Sigmoid colon (tissue), 7 donors: ENCODE measurements around the gene SMAGP. TPM values are rescaled to one million over a fixed set of nuclear protein-coding genes. Genes with fewer than 3 reads are reported as not detected.

Experiments used
- DNase-seq: peaks from one replicate; pipeline ENCODE4 v3.0.0-alpha.2; 2019
- H3K27ac ChIP-seq, 4 donors: fragments of 200-600 bp; sonication (generic); one replicate each; pipeline ENCODE4 v1.5.1; 2016 to 2019; ENCODE audit warnings: mild to moderate bottlenecking in 1 of 4
- H3K27me3 ChIP-seq, 3 donors: fragments of 200-600 bp; sonication (generic); one replicate each; pipeline ENCODE4 v1.5.1; 2019; ENCODE audit warnings: mild to moderate bottlenecking in 1 of 3
- H3K36me3 ChIP-seq, 4 donors: fragments of 200-600 bp; sonication (generic); one replicate each; pipeline ENCODE4 v1.5.1; 2016 to 2019
- H3K4me1 ChIP-seq, 4 donors: fragments of 200-600 bp; sonication (generic); one replicate each; pipeline ENCODE4 v1.5.1; 2017 to 2019
- H3K4me3 ChIP-seq, 4 donors: fragments of 200-600 bp; sonication (generic); one replicate each; pipeline ENCODE4 v1.5.1; 2017 to 2019; ENCODE audit warnings: mild to moderate bottlenecking in 2 of 4, moderate library complexity in 1 of 4
- H3K9me3 ChIP-seq, 4 donors: fragments of 200-600 bp in 3 of 4; sonication (generic) in 3 of 4; one replicate each; pipeline versions ENCODE4 v1.5.1 to v1.6.1; 2013 to 2019
- EP300 ChIP-seq, 4 donors: sonication (generic); formaldehyde crosslinking; IDR thresholded peaks; one replicate each; pipeline ENCODE4 v1.6.1; 2017; ENCODE audit warnings: antibody characterized with exemption in 4 of 4
- POLR2A ChIP-seq, 2 donors: fragments of 450-650 bp; IDR thresholded peaks; one replicate each; pipeline ENCODE4 v1.6.1; 2016; ENCODE audit warnings: antibody characterized with exemption in 2 of 2, mild to moderate bottlenecking in 2 of 2, moderate library complexity in 2 of 2
- POLR2AphosphoS5 ChIP-seq, 4 donors: sonication (generic); formaldehyde crosslinking; IDR thresholded peaks; one replicate each; pipeline ENCODE4 v1.6.1; 2017; ENCODE audit warnings: antibody characterized with exemption in 4 of 4
- WGBS, 2 donors: extraction: QIAGEN DNeasy Blood & Tissue Kit; methylation state at CpG; one replicate each; pipeline ENCODE4 v1.1.7; 2013; 5-methylcytosine and 5-hydroxymethylcytosine counted together
- intact Hi-C: fragments of 100-400 bp; cut with DNase I; formaldehyde crosslinking; loops from one replicate; pipeline ENCODE4 v1.15.1; 2023
- polyA plus RNA-seq, 3 donors: library from polyadenylated mRNA; stranded (reverse); fragments of 200-250 nt; gene quantifications; one replicate each; pipeline ENCODE4 v1.2.3, GENCODE V29; 2013
- total RNA-seq, 4 donors: library from RNA; depleted of rRNA; stranded (reverse); fragments of >200 nt; gene quantifications; one replicate each; pipeline ENCODE4 v1.1.0, GENCODE V29; 2016
- TF ChIP-seq, protein P1 (sequence below), 4 experiments: fragments of 450-650 bp in 3 of 4; fragments of 200-600 bp in 1 of 4; IDR thresholded peaks; one replicate each; pipeline ENCODE4 v1.5.1; 2016 to 2019; ENCODE audit warnings: antibody characterized with exemption in 4 of 4, mild to moderate bottlenecking in 3 of 4, moderate library complexity in 2 of 4
- donor health status: healthy with polysubstance abuse.
- donor health status: Bipolar disorder and iron deficiency.
- donor health status: healthy.

Gene SMAGP
- total and polyA plus RNA-seq, 7 donors: 1.9 to 81.7 (median 5.3) TPM

- H3K27ac ChIP-seq: peak overlapping the region in 3 of 4 donors; percentile 60 to 68 (median 61)
- peaks cover 0 to 34% (median 11%) of the 10 kb centered on the region in 3 donors for H3K27me3 ChIP-seq
- 3 to 7% methylated on average over 59 of the region's 59 CpGs for WGBS, 2 donors
- intact Hi-C loops: loop anchor here (10.0 kb wide), 1 partner anchor 265 kb away; no protein-coding TSS in a partner anchor
- peak overlapping the region; percentile 50 to 81 (median 60) for H3K4me3 ChIP-seq
- H3K9me3 ChIP-seq: no peaks in the 10 kb centered on the region
- H3K4me1 ChIP-seq: peaks cover 0 to 19% (median 8%) of the 10 kb centered on the region in 4 donors
- no peaks in the 10 kb centered on the region for H3K36me3 ChIP-seq
- TF ChIP-seq, protein P1, sequence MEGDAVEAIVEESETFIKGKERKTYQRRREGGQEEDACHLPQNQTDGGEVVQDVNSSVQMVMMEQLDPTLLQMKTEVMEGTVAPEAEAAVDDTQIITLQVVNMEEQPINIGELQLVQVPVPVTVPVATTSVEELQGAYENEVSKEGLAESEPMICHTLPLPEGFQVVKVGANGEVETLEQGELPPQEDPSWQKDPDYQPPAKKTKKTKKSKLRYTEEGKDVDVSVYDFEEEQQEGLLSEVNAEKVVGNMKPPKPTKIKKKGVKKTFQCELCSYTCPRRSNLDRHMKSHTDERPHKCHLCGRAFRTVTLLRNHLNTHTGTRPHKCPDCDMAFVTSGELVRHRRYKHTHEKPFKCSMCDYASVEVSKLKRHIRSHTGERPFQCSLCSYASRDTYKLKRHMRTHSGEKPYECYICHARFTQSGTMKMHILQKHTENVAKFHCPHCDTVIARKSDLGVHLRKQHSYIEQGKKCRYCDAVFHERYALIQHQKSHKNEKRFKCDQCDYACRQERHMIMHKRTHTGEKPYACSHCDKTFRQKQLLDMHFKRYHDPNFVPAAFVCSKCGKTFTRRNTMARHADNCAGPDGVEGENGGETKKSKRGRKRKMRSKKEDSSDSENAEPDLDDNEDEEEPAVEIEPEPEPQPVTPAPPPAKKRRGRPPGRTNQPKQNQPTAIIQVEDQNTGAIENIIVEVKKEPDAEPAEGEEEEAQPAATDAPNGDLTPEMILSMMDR (IDR thresholded peaks at IDR 0.05): peak in 1 of 4 experiments; percentile 31
- TF ChIP-seq EP300 (IDR thresholded peaks at IDR 0.05): no peak
- no peak for DNase-seq
These were observed 795 bp downstream of the SMAGP start for GRCh38 chr12:51269174-51270066.

DNA sequence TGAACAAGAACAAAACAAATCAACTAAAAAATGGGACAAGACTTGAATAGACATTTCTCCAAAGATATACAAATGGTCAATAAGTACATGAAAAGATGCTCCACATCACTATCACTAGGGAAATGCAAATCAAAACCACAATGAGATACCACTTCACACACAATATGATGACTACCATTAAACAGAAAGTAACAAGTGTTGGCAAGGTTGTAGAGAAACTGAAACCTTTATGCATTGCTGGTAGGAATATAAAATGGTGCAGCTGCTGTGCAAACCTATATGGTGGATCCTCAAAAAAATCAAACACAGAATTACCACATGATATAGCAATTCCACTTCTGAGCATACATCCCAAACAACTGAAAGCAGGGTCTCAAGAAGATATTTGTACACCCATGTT is 5.2 kb downstream of the SMAGP start:
- intact Hi-C loops: loop anchor here (10.0 kb wide), 1 partner anchor 270 kb away; no protein-coding TSS in a partner anchor
- H3K27me3 ChIP-seq: peaks cover 0 to 6% (median 0%) of the 10 kb centered on the region in 3 donors

DNA sequence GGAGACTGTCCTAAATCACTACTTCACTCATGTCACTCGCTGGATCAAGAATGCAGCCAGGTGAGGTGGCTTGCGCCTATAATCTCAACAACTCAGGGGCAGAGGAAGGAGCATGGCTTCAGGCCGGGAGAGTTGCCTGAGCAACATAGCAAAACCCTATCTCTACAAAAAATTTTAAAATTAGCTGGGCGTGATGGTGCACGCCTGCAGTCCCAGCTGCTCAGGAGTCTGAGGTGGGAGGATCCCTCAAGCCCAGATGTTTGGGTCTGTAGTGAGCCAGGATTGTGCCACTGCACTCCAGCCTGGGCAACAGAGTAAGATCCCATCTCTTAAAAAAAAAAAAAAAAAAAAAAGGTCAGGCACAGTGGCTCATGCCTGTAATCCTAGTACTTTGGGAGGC is 5.9 kb downstream of the SMAGP start:
- DNase-seq: no peak
- Histone ChIP-seq H3K4me1 (peaks cover 0 to under 1% (median under 1%) of the 10 kb centered on the region in 4 donors), H3K9me3 (no peaks in the 10 kb centered on the region), H3K27me3 (no peaks in the 10 kb centered on the region), H3K27ac (no peak overlapping the region), H3K36me3 (no peaks in the 10 kb centered on the region), H3K4me3 (no peak overlapping the region)
- TF ChIP-seq POLR2A (IDR thresholded peaks at IDR 0.05) (no peak), POLR2AphosphoS5 (IDR thresholded peaks at IDR 0.05) (no peak), EP300 (IDR thresholded peaks at IDR 0.05) (no peak)
- TF ChIP-seq, protein P1 (IDR thresholded peaks at IDR 0.05): no peak
- intact Hi-C loops: loop anchor here (10.0 kb wide), 1 partner anchor 271 kb away; no protein-coding TSS in a partner anchor
- 91 to 93% methylated on average over 5 of the region's 5 CpGs for WGBS, 2 donors

More for the DNA sequence above, 5.2 kb downstream of the SMAGP start:
- Histone ChIP-seq H3K36me3 (no peaks in the 10 kb centered on the region), H3K9me3 (no peaks in the 10 kb centered on the region), H3K4me3 (no peak overlapping the region), H3K4me1 (peaks cover 0 to 8% (median 5%) of the 10 kb centered on the region in 4 donors), H3K27ac (no peak overlapping the region)
- DNase-seq: no peak
- TF ChIP-seq, protein P1 (IDR thresholded peaks at IDR 0.05): no peak
- TF ChIP-seq POLR2AphosphoS5 (IDR thresholded peaks at IDR 0.05) (no peak), POLR2A (IDR thresholded peaks at IDR 0.05) (no peak), EP300 (IDR thresholded peaks at IDR 0.05) (no peak)

GRCh38 chr12:51263341-51263740 is 6.9 kb downstream of the SMAGP start:
- H3K36me3 ChIP-seq: no peaks in the 10 kb centered on the region
- WGBS, 2 donors: 94 to 97% methylated on average over 3 of the region's 3 CpGs
- H3K27ac ChIP-seq: no peak overlapping the region
- no peaks in the 10 kb centered on the region for H3K4me1 ChIP-seq
- H3K4me3 ChIP-seq: no peak overlapping the region
- TF ChIP-seq, protein P1 (IDR thresholded peaks at IDR 0.05): no peak
- TF ChIP-seq POLR2A (IDR thresholded peaks at IDR 0.05): no peak
- no peak for TF ChIP-seq POLR2AphosphoS5 (IDR thresholded peaks at IDR 0.05)
- no peak for TF ChIP-seq EP300 (IDR thresholded peaks at IDR 0.05)
- no peaks in the 10 kb centered on the region for H3K9me3 ChIP-seq
- intact Hi-C loops: loop anchor here (10.0 kb wide), 1 partner anchor 271 kb away; no protein-coding TSS in a partner anchor
- no peak for DNase-seq
- no peaks in the 10 kb centered on the region for H3K27me3 ChIP-seq
